K562 (cell line): ENCODE results near the gene MYOM1. TPM values are rescaled to one million over a fixed set of nuclear protein-coding genes. Genes with fewer than 3 reads are reported as not detected.

ENCODE experiments used
- FOS ChIP-seq: IDR thresholded peaks from 3 replicates; pipeline ENCODE4 v1.6.1; 2011; ENCODE audit not compliant: insufficient read length; ENCODE audit errors: extremely low read depth
- MED1 ChIP-seq: sonication (generic); formaldehyde crosslinking; IDR thresholded peaks from 2 replicates; pipeline ENCODE4 v1.8.1; 2023; ENCODE audit warnings: missing genetic modification reagents, borderline replicate concordance
- NR2F6 ChIP-seq: fragments of 450-650 bp; formaldehyde crosslinking; IDR thresholded peaks from 2 replicates; pipeline ENCODE4 v1.4.0; 2020; ENCODE audit warnings: mild to moderate bottlenecking
- polyA plus RNA-seq, 8 experiments: library from polyadenylated mRNA; depleted of rRNA in 4 of 8; stranded (reverse) in 5 of 8; unstranded in 3 of 8; fragments of >200 nt; fragmentation: Nextera tagmentation in 2 of 8; fragmentation: Illumina TruSeq in 1 of 8; extraction: Ambion mirVana in 2 of 8; extraction: Trizol in 1 of 8; gene quantifications; 2 replicates each; pipeline versions ENCODE4 v1.2.1 to v1.2.3, GENCODE V29; 2011 to 2014; ENCODE audit warnings: inconsistent platforms in 1 of 8, missing spikeins in 1 of 8
- total RNA-seq, 7 experiments: library from RNA; depleted of rRNA in 6 of 7; stranded (reverse); fragments of >200 nt in 6 of 7; fragmentation: Illumina TruSeq in 2 of 7; extraction: Trizol in 2 of 7; gene quantifications; 2 replicates each; pipeline versions ENCODE4 v1.2.1 to v1.2.3, GENCODE V29; 2011 to 2021; ENCODE audit warnings: low replicate concordance in 1 of 7
- TF ChIP-seq, protein P1 (sequence below), 3 experiments: IDR thresholded peaks in 2 of 3; conservative IDR thresholded peaks in 1 of 3; 2 replicates each; pipeline ENCODE4 v1.5.1; 2011 to 2012; ENCODE audit warnings: low read length in 3 of 3, mild to moderate bottlenecking in 3 of 3, control low read depth in 2 of 3, improper control_type of control experiment in 1 of 3, inconsistent platforms in 1 of 3, low read depth in 1 of 3, mixed read lengths in 1 of 3, moderate library complexity in 1 of 3; ENCODE audit not compliant: insufficient read depth in 2 of 3
- TF ChIP-seq, protein P2 (sequence below): fragments of 450-650 bp; IDR thresholded peaks from 2 replicates; pipeline ENCODE4 v1.6.1; 2018; ENCODE audit not compliant: partially characterized antibody
- TF ChIP-seq, protein P3 (sequence below): sonication (generic); formaldehyde crosslinking; IDR thresholded peaks from 2 replicates; pipeline ENCODE4 v1.8.0; 2022; ENCODE audit warnings: mild to moderate bottlenecking, low read depth, missing genetic modification reagents

Gene MYOM1
- total and polyA plus RNA-seq, 9 of the 15 experiments (the other 6 are each of a cell fraction or from before 2014, with no cell fraction given), result 0.01 to 0.62 (median 0.25) TPM

DNA sequence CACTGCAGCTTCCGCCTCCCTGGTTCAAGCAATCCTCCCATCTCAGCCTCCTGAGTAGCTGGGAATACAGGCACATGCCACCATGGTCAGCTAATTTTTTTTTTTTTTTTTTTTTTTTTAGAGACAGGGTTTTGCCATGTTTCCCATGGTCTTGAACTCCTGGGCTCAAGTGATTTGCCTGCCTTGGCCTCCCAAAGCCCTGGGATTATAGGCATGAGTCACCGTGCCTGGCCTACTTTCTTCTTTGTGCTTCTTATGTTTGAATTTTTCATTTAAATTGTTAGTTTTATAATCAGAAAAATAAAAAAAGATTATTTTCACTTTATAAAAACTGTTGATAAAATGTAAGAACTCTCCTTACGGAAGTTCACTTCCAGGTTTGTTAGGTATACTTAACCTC lies 105.3 kb downstream of the MYOM1 start (continued):
- TF ChIP-seq, protein P1, sequence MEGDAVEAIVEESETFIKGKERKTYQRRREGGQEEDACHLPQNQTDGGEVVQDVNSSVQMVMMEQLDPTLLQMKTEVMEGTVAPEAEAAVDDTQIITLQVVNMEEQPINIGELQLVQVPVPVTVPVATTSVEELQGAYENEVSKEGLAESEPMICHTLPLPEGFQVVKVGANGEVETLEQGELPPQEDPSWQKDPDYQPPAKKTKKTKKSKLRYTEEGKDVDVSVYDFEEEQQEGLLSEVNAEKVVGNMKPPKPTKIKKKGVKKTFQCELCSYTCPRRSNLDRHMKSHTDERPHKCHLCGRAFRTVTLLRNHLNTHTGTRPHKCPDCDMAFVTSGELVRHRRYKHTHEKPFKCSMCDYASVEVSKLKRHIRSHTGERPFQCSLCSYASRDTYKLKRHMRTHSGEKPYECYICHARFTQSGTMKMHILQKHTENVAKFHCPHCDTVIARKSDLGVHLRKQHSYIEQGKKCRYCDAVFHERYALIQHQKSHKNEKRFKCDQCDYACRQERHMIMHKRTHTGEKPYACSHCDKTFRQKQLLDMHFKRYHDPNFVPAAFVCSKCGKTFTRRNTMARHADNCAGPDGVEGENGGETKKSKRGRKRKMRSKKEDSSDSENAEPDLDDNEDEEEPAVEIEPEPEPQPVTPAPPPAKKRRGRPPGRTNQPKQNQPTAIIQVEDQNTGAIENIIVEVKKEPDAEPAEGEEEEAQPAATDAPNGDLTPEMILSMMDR (IDR thresholded peaks at IDR 0.05 in 2 of 3, conservative IDR thresholded peaks at IDR 0.05 in 1 of 3; ENCODE audit: insufficient read depth in 2 of 3, low read depth in 1 of 3, low read length in 3 of 3), result no peak
- TF ChIP-seq, protein P2, sequence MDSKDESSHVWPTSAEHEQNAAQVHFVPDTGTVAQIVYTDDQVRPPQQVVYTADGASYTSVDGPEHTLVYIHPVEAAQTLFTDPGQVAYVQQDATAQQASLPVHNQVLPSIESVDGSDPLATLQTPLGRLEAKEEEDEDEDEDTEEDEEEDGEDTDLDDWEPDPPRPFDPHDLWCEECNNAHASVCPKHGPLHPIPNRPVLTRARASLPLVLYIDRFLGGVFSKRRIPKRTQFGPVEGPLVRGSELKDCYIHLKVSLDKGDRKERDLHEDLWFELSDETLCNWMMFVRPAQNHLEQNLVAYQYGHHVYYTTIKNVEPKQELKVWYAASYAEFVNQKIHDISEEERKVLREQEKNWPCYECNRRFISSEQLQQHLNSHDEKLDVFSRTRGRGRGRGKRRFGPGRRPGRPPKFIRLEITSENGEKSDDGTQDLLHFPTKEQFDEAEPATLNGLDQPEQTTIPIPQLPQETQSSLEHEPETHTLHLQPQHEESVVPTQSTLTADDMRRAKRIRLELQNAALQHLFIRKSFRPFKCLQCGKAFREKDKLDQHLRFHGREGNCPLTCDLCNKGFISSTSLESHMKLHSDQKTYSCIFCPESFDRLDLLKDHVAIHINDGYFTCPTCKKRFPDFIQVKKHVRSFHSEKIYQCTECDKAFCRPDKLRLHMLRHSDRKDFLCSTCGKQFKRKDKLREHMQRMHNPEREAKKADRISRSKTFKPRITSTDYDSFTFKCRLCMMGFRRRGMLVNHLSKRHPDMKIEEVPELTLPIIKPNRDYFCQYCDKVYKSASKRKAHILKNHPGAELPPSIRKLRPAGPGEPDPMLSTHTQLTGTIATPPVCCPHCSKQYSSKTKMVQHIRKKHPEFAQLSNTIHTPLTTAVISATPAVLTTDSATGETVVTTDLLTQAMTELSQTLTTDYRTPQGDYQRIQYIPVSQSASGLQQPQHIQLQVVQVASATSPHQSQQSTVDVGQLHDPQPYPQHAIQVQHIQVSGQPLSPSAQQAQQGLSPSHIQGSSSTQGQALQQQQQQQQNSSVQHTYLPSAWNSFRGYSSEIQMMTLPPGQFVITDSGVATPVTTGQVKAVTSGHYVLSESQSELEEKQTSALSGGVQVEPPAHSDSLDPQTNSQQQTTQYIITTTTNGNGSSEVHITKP, result no peak
- TF ChIP-seq, protein P3, sequence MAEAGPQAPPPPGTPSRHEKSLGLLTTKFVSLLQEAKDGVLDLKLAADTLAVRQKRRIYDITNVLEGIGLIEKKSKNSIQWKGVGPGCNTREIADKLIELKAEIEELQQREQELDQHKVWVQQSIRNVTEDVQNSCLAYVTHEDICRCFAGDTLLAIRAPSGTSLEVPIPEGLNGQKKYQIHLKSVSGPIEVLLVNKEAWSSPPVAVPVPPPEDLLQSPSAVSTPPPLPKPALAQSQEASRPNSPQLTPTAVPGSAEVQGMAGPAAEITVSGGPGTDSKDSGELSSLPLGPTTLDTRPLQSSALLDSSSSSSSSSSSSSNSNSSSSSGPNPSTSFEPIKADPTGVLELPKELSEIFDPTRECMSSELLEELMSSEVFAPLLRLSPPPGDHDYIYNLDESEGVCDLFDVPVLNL (CRISPR knock-in tag), result no peak
- TF ChIP-seq FOS, result no peak
- no peak for TF ChIP-seq NR2F6 (CRISPR knock-in tag)
- no peak for TF ChIP-seq MED1
